GM13977 (cell line): ENCODE measurements around the gene CDH8.

ENCODE experiments used
- DNase-seq: peaks from one replicate; pipeline ENCODE4 v3.0.0; 2012; ENCODE audit warnings: low spot score
- in situ Hi-C: fragments of 300-500 bp; cut with MboI; formaldehyde crosslinking; loops from one replicate; pipeline ENCODE4 v1.12.0; 2022; ENCODE audit warnings: low sequenced_read_pairs, low pct_unique_long_range_greater_than_20kb, mixed read lengths, inconsistent platforms; ENCODE audit not compliant: unreplicated experiment
- TF ChIP-seq, protein P1 (sequence below): IDR thresholded peaks from 2 replicates; pipeline ENCODE4 v1.5.1; 2012; ENCODE audit warnings: mild to moderate bottlenecking, control low read depth; ENCODE audit not compliant: insufficient read depth; ENCODE audit errors: extremely low read depth, missing control alignments

CDH8 gene

DNA sequence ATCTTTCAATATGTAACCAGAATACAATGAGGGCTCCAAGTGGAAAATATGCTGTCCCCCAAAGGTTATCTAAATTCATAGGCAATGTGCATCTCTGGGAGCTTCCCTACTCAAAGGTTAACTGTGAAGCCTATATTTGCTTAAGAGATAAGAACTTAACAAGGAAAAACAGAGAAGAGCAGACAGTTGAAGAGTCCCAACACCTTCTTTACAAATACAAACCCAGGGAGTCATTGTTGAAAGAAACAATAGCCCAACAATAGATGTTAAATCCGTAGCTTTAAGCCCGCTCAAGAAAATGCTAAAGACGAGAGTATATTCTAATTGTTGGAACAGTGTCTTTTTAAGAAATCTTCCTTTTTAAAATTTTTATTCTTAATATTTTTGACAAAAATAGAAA lies 87.8 kb downstream of the CDH8 start:
- in situ Hi-C loops, result no loop called here
- TF ChIP-seq, protein P1, sequence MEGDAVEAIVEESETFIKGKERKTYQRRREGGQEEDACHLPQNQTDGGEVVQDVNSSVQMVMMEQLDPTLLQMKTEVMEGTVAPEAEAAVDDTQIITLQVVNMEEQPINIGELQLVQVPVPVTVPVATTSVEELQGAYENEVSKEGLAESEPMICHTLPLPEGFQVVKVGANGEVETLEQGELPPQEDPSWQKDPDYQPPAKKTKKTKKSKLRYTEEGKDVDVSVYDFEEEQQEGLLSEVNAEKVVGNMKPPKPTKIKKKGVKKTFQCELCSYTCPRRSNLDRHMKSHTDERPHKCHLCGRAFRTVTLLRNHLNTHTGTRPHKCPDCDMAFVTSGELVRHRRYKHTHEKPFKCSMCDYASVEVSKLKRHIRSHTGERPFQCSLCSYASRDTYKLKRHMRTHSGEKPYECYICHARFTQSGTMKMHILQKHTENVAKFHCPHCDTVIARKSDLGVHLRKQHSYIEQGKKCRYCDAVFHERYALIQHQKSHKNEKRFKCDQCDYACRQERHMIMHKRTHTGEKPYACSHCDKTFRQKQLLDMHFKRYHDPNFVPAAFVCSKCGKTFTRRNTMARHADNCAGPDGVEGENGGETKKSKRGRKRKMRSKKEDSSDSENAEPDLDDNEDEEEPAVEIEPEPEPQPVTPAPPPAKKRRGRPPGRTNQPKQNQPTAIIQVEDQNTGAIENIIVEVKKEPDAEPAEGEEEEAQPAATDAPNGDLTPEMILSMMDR, result no peak

DNA sequence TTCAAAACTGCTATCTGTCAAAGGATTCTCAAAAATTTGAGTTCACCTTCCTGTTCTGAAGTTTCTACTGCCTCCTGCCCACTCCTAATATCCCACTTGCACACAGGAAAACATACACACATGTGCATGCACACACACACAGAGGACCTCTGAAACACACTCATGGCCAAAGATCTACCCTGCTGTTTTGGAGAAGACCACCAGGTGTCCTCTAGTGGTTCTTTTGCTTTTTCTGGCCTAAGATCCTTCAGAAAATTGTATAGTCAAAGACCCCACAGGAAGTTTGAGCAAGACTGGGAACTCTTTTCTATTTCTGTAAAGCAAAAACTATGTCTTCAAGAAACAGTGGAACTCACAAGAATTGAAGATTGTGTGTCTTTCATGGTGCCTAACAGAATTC lies 90.2 kb downstream of the CDH8 start:
- in situ Hi-C loops, result no loop called here
- no peak for DNase-seq
- TF ChIP-seq, protein P1, result no peak

More for the DNA sequence above, 87.8 kb downstream of the CDH8 start:
- DNase-seq, result no peak

DNA sequence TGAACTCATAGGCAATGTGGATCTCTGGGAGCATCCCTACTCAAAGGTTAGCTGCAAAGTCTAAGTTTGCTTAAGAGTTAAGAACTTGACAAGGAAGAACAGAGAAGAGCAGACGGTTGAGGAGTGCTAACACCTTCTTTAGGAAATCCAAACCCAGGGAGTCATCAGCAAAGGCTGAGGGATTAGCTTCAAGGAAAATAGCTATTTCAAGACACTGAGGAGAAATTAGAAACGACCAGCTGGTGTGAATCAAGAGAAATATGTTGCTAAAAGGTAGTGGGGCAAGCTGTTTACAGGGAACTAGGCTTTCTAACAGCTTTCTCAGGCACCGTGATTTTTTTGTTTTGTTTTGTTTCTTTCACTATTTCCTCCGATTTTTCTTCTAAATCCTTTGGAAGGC lies 90.7 kb downstream of the CDH8 start:
- TF ChIP-seq, protein P1, result no peak
- in situ Hi-C loops, result no loop called here
- DNase-seq, result no peak

DNA sequence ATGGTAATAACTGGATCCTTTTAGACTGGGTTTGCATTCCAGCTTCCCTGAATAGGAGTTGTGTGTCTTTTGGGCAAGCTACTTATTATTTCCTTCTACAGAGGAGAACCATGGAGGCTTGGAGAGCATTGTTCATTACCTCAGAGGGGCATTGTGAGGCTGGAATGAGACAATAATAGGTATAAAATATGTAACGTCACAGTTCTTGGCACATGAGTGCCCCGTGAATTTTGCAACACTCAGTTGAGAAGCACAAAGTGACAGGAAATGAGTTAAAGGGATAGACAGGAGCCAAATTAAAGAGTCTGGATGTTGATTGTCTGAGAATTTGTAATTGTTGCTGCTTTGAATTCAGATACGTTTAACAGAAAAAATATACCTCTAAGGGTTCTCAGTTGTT lies 92.2 kb downstream of the CDH8 start:
- in situ Hi-C loops, result no loop called here
- DNase-seq, result no peak
- TF ChIP-seq, protein P1, result no peak

DNA sequence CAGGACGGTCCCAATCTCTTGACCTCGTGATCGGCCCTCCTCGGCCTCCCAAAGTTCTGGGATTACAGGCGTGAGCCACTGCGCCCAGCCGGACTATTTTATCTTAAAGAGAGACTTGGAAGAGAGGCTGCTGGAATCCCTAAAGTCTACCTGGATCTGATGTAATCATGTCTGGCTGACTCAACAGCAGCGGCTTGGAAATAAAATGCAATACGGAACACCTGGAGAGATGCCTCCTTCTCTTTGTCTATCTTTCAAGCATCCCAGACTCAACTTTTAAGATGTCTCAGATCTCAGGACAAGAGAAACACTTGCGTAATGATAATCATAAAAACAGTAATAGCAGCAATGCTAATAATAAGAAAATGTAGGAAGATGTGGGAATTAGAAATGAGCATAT lies 95.6 kb downstream of the CDH8 start:
- TF ChIP-seq, protein P1, result no peak
- in situ Hi-C loops, result no loop called here
- DNase-seq, result no peak

DNA sequence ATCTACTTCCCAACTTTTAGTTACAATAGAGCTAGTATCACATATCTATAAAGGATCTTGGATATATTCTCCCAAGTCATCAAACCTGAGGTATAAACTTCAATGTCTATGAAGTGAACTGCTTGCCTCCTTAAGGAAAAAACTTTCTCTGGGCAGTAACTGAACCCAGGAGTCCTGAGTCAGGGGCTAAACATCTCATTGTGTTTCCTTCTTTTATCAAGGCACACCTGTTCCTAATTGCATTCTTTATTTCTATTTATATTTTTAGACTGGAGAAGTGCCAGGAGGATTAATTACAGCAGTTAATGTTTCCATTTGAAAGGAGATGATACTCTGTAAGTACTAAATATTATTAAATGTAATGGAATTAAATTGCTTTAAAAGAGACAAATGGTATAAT lies 98.6 kb downstream of the CDH8 start:
- DNase-seq, result no peak
- in situ Hi-C loops, result no loop called here
- TF ChIP-seq, protein P1, result no peak

DNA sequence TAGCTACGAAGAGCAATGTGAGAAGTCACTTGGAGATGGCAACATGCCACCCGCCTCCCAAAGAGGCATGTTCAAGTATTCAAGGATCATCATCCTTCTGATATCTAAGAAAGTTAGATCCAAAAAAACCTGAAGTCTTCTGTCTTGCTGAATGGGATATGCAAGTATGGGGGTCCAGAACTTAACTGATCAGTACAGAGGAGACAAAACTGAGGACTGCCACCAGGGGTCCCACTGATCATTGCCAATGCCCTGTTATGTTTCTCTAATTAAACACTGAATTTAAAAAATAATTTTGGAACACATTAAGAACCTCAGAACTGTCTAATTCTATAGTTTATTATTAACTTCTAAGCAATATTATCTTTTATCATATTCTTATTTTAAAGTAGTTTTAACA lies 99.7 kb downstream of the CDH8 start:
- no peak for DNase-seq
- TF ChIP-seq, protein P1, result peak; percentile 18

More for the DNA sequence above, 99.7 kb downstream of the CDH8 start:
- in situ Hi-C loops, result no loop called here
